Mesodermal cell (in vitro differentiated cells): ENCODE results near the gene ATAT1.
A peak's percentile ranks its signal among the peaks of the same experiment; 100 is the strongest.

Experiments used
- H3K27ac ChIP-seq: 2 replicates; pipeline ENCODE4 v1.7.0; 2013; ENCODE audit warnings: mild to moderate bottlenecking, low read depth, low read length, moderate library complexity; ENCODE audit not compliant: severe bottlenecking
- H3K36me3 ChIP-seq: 2 replicates; pipeline ENCODE4 v1.7.1; 2013; ENCODE audit warnings: mild to moderate bottlenecking, low read length, moderate library complexity; ENCODE audit not compliant: control insufficient read depth, insufficient read depth
- H3K4me1 ChIP-seq: one replicate; pipeline ENCODE4 v1.7.1; 2013; ENCODE audit warnings: mild to moderate bottlenecking, low read length; ENCODE audit not compliant: insufficient read depth, control insufficient read depth, poor library complexity, severe bottlenecking
- H3K4me3 ChIP-seq: 2 replicates; pipeline ENCODE4 v1.7.0; 2013; ENCODE audit warnings: low read length, control low read depth, mild to moderate bottlenecking; ENCODE audit not compliant: insufficient read depth, poor library complexity, severe bottlenecking; ENCODE audit errors: extremely low read depth
- H3K9me3 ChIP-seq: 2 replicates; pipeline ENCODE4 v1.7.1; 2013; ENCODE audit warnings: mild to moderate bottlenecking, low read length, moderate library complexity; ENCODE audit not compliant: control insufficient read depth
- WGBS, 2 experiments: methylation state at CpG; one replicate each; pipeline ENCODE4 v1.1.5; 2013; ENCODE audit warnings: missing lambda C conversion rate in 2 of 2; ENCODE audit not compliant: insufficient coverage in 2 of 2; 5-methylcytosine and 5-hydroxymethylcytosine counted together

The ATAT1 gene

GRCh38 chr6:30676660-30677285, 50.1 kb downstream of the ATAT1 start:
- WGBS, 2 experiments, result 97% methylated on average over 5 of the region's 10 CpGs
- peaks cover 61% of the 10 kb centered on the region for H3K36me3 ChIP-seq
- no peak overlapping the region for H3K27ac ChIP-seq
- H3K9me3 ChIP-seq, result no peaks in the 10 kb centered on the region
- peaks cover 18% of the 10 kb centered on the region for H3K4me1 ChIP-seq
- H3K4me3 ChIP-seq, result no peak overlapping the region

GRCh38 chr6:30678964-30679726, 52.5 kb downstream of the ATAT1 start:
- no peaks in the 10 kb centered on the region for H3K9me3 ChIP-seq
- peaks cover 81% of the 10 kb centered on the region for H3K36me3 ChIP-seq
- peaks cover 17% of the 10 kb centered on the region for H3K4me1 ChIP-seq
- peak overlapping the region; percentile 29 for H3K4me3 ChIP-seq
- H3K27ac ChIP-seq, result peak overlapping the region; percentile 45
- 24 to 33% methylated on average over 12 to 15 of the region's 31 CpGs for WGBS, 2 experiments

DNA sequence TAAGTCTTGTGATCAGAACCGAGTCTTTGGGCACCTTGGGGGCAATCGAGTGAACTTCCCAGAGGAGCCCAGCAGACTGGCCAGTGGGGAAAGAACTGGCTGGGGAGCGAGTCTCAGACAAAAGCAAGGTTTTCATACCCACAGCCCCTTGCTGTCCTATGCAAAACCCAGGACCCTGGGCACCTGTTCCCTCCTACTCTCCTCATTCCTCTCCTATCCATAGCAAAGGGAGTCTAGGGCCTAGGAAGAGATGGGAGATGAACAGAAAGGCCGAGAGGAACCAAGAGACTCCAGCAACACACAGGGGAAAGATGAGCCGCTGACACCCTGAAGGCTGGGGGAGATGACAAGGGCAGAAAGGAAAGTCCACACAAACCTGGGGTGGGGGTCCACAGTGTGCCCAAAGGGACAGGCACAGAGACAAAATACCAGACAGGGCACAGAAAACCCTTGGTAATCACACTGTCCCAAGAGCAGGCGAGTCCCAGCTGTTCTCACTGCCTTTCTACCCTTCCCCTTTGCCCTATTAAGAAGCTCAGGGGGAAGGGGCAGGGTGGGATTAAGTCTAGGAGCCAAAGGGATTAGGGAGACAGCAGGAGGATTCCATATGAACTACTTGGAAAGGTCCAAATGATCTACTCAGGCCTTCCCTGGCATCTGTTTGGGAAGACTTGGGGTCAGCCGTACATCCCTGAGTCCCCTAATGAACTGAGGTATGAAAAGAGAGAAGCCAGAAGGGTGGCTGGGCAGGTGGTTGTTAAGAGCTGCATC, 53.3 kb downstream of the ATAT1 start:
- Histone ChIP-seq H3K9me3 (no peaks in the 10 kb centered on the region), H3K27ac (peak overlapping the region; percentile 45), H3K4me3 (peak overlapping the region; percentile 29), H3K4me1 (peaks cover 17% of the 10 kb centered on the region), H3K36me3 (peaks cover 86% of the 10 kb centered on the region)
- WGBS, 2 experiments, result 73 to 79% methylated on average over 4 to 5 of the region's 7 CpGs

- H3K4me3 ChIP-seq, result peak overlapping the region; percentile 68
- peaks cover 17% of the 10 kb centered on the region for H3K4me1 ChIP-seq
- WGBS, 2 experiments, result 80 to 87% methylated on average over 3 of the region's 4 CpGs
- H3K36me3 ChIP-seq, result peaks cover 78% of the 10 kb centered on the region
- H3K27ac ChIP-seq, result peak overlapping the region; percentile 93
- no peaks in the 10 kb centered on the region for H3K9me3 ChIP-seq
Measured at GRCh38 chr6:30681766-30682142, 55.1 kb downstream of the ATAT1 start.

DNA sequence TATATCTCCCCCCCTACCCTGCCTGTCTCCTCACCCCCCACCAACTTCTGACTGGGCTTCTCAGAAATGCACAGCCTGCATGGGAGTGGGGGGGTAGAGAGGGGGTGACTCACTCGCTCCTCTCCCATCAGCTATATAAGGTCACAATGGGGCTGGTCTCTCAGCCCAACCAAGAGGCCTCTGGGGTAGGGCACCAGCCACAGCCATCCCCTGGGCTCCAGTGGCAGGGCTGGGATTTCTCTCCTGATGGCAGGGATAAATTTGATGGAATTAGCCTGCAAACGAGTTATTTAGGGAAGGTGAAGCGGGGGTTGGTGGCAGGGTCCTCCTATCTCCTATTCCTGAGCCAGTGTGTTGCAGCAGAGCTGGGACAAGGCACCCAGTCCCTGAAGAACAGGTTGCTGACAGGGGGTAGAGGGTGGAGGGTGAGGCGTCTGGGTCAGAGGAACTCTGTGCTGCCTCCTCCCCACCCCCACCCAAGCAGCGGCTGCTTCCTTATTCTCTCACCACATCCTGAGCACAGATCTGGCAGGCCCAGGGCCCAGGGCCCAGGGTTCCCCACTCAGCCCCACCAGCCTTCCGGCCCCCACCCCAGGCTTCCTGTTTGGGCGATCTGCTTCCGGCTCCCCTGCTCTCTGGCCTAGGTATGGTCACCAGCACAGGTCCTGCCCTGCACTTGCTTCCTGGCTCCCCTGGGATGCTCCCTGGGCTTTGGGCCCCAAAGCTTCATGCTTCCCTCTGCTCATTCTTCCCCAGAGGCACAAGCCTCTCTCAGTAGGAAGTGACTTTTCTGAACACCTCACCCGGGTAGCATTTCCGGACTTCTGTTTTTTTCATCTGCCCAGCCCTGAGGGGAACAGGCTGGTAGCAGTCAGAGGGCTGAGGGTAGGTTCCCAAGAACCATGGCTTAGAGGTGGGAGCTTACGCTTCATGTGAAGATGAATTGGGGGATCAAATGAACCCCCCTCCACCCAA, 55.8 kb downstream of the ATAT1 start:
- WGBS, 2 experiments, result 6 to 29% methylated on average over 5 to 7 of the region's 11 CpGs
- Histone ChIP-seq H3K4me3 (peak overlapping the region; percentile 68), H3K27ac (peak overlapping the region; percentile 93), H3K36me3 (peaks cover 71% of the 10 kb centered on the region), H3K9me3 (no peaks in the 10 kb centered on the region), H3K4me1 (peaks cover 17% of the 10 kb centered on the region)

- Histone ChIP-seq H3K9me3 (no peaks in the 10 kb centered on the region), H3K4me3 (peak overlapping the region; percentile 68), H3K27ac (peak overlapping the region; percentile 93), H3K36me3 (peaks cover 67% of the 10 kb centered on the region), H3K4me1 (peaks cover 20% of the 10 kb centered on the region)
- WGBS, 2 experiments, result 17 to 23% methylated on average over 3 to 7 of the region's 7 CpGs
Measured at GRCh38 chr6:30683183-30683979, 56.7 kb downstream of the ATAT1 start.

GRCh38 chr6:30683980-30684338, 57.3 kb downstream of the ATAT1 start:
- H3K27ac ChIP-seq, result peak overlapping the region; percentile 93
- peaks cover 25% of the 10 kb centered on the region for H3K4me1 ChIP-seq
- whole genome bisulfite sequencing, 2 experiments, result 53 to 80% methylated on average over 1 of the region's 2 CpGs
- no peaks in the 10 kb centered on the region for H3K9me3 ChIP-seq
- H3K36me3 ChIP-seq, result peaks cover 66% of the 10 kb centered on the region
- peak overlapping the region; percentile 68 for H3K4me3 ChIP-seq

GRCh38 chr6:30684386-30685156, 57.9 kb downstream of the ATAT1 start:
- no peaks in the 10 kb centered on the region for H3K9me3 ChIP-seq
- peak overlapping the region; percentile 68 for H3K4me3 ChIP-seq
- peaks cover 61% of the 10 kb centered on the region for H3K36me3 ChIP-seq
- WGBS, 2 experiments, result 47 to 57% methylated on average over 7 to 12 of the region's 21 CpGs
- H3K27ac ChIP-seq, result peak overlapping the region; percentile 93
- peaks cover 26% of the 10 kb centered on the region for H3K4me1 ChIP-seq
